GM12872 (cell line): Measurements from ENCODE around the gene TMEM59L.

Source experiments
- CTCF ChIP-seq: IDR thresholded peaks from 3 replicates; pipeline ENCODE4 v1.5.1; 2011; ENCODE audit warnings: low read depth, mild to moderate bottlenecking, low read length, moderate library complexity; ENCODE audit not compliant: insufficient read depth

The TMEM59L gene

DNA sequence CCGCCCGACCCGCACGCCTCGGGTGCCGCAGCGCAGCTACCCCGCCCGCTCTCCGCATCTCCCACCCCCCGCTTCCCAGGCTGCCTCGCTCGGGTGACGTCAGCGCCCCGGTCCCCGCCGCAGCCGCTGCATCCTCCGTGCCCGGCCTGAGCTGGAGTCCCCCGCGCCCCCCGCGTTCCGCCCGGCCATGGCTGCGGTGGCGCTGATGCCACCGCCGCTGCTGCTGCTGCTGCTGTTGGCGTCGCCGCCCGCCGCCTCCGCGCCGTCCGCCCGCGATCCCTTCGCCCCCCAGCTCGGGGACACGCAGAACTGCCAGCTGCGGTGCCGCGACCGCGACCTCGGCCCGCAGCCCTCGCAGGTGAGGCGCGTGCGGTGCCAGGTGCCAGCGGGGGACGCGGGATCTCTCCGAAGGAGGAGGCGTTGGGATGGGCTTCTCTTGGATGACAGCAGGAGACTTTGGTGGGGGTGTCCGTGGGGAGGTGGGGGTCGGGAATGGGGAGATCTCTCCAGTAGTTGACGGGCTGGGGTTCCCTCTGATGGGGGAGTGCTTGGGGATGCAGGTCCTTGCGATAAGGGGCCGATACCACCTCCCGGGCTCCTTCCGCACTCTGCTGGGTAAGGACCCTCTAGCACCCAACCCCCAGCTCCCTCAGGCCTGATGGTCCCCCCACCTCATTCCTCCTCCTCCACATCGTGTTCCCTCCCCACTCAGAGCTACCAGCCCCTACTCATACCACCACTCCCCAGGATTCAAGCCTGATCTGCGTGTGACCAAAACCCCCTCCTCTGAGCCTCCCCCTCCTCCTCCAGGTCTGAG is at the start of gene TMEM59L:
TSS of gene TMEM59L (plus strand) at position 99 of the 817 bp plus-strand sequence. CDS start at position 188, 89 bp downstream.
- no peak for TF ChIP-seq CTCF

GRCh38 chr19:18566953-18567352 is 45.7 kb upstream of the TMEM59L start:
- TF ChIP-seq CTCF = no peak

DNA sequence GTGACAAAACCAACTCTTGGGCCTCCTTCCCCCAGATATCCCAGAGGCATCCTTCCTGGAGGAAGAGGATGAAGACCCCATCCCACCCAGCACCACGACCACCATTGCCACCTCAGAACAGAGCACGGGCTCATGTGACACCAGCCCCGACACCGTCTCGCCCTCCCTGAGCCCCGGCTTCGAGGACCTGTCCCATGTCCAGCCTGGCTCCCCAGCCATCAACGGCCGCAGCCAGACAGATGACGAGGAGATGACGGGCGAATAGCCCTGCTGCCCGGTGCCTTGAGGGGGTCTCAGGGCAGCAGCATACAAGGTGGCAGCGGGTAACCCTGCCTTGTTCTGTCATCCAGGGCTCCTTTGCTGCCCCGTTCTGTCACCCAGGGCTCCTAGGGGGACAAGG is 44.3 kb upstream of the TMEM59L start:
- TF ChIP-seq CTCF = no peak

- TF ChIP-seq CTCF = no peak
Measured at GRCh38 chr19:18571564-18572344, 40.9 kb upstream of the TMEM59L start, which contains the start of gene UBA52. TSS of gene UBA52 (plus strand) at chr19:18571857. CDS start at chr19:18573301, 1,444 bp downstream.

DNA sequence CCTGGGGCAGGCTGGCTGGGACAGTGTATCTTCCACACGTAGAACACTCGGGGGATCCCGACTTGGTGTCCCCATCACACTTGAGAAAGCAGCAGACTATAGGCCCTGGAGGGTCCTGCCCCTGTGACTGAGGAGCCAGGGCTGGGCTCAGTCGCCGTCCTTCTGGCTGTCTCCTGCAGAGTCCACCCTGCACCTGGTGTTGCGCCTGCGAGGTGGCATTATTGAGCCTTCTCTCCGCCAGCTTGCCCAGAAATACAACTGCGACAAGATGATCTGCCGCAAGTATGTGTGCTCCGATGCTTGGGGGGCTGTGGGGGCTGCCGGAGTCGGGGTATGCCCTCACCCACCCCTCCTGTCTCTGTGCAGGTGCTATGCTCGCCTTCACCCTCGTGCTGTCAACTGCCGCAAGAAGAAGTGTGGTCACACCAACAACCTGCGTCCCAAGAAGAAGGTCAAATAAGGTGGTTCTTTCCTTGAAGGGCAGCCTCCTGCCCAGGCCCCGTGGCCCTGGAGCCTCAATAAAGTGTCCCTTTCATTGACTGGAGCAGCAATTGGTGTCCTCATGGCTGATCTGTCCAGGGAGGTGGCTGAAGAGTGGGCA is 37.9 kb upstream of the TMEM59L start:
- no peak for TF ChIP-seq CTCF

DNA sequence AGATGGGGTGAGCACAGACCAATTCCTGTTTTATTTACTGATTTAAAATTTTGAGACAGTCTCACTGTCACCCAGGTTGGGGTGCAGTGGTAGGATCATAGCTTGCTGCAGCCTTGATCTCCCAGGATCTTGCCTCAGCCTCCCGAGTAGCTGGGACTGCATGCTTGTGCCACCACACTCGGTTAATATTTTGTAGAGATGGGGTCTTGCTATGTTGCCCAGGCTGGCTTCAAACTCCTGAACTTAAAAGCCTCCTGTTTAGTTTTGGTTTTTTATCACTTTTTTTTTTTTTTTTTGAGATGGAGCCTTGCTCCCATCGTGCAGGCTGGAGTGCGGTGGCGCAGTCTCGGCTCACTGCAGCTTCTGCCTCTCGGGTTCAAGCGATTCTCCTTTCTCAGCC is 36.3 kb upstream of the TMEM59L start:
- TF ChIP-seq CTCF = no peak

DNA sequence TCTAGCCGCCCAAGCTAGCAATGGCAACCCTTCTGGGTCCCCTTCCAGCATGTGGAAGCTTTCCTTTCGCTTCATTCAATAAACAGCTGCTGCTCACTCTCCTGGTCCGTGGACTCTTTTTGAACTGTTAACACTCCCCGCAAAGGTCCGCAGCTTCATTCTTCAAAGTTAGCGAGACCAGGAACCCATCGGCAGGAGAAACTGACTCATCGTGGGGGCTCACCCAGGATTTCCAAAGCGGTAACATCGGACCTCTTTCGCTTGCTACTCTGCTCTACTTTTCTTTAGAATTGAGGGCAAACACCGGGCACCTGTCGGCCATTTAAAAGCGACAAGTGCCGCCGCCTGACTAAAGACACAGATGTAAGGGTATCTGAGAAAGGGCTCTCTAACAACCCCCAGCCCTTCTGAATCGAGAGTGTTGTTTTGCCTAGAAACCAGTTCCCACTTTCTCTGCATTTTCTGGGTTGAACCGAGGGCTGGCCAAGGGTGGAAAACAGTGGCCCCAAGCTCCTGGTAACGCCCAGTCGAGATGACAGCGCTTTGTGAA is 35.2 kb upstream of the TMEM59L start:
- TF ChIP-seq CTCF = no peak
